ENCODE results near the gene PPEF2.
"Not testable (repeated sequence)": the region's sequence is repeated elsewhere in the genome, so short reads cannot be mapped to it uniquely, and the experiment has no call there.

Gene PPEF2, protein sequence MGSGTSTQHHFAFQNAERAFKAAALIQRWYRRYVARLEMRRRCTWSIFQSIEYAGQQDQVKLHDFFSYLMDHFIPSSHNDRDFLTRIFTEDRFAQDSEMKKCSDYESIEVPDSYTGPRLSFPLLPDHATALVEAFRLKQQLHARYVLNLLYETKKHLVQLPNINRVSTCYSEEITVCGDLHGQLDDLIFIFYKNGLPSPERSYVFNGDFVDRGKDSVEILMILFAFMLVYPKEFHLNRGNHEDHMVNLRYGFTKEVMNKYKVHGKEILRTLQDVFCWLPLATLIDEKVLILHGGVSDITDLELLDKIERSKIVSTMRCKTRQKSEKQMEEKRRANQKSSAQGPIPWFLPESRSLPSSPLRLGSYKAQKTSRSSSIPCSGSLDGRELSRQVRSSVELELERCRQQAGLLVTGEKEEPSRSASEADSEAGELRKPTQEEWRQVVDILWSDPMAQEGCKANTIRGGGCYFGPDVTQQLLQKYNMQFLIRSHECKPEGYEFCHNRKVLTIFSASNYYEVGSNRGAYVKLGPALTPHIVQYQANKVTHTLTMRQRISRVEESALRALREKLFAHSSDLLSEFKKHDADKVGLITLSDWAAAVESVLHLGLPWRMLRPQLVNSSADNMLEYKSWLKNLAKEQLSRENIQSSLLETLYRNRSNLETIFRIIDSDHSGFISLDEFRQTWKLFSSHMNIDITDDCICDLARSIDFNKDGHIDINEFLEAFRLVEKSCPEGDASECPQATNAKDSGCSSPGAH

DNA sequence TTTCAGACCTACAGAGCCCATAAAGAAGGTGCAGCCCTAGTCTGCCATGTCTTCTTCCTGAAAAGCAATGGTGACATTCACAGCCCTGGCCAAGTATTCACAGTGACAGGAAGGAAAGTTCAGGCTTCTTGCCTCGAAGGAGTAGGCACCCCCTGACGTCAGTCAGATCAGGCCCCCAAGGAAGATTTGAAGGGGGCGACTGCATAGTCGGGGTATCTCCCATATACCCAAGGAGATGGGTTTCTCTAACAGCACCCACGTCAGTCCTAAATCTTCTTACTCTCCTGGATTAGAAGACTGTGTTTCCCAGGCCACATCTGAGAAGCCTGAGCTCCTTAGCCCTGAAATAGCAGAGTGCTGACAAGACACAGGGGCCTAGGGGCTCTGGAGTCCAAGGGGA lies at the start of gene PPEF2:
PPEF2 (minus strand) TSS at position 101 of the 400 bp plus-strand sequence. CDS start 6,127 bp downstream, outside the sequence.
- Histone ChIP-seq H3K4me2 (peak within 1 kb of the TSS; percentile 72), H3K27ac (peak within 1 kb of the TSS; percentile 31; the same call in 1 of the 2 replicates)
- no peak for TF ChIP-seq Cebpa-rat (IDR thresholded peaks at IDR 0.05)

GRCh38 chr4:75950213-75950815 lies 48.1 kb upstream of the PPEF2 start:
- Histone ChIP-seq H3K4me2 (no peak overlapping the region), H3K27me3 (no peaks in the 10 kb centered on the region), H3K27ac (no peak overlapping the region), H3K4me3 (no peak overlapping the region), H4K20me1 (no peaks in the 10 kb centered on the region), H3K9me3 (no peaks in the 10 kb centered on the region), H3K4me1 (no peaks in the 10 kb centered on the region), H3K9ac (no peak overlapping the region), H3K36me3 (peaks cover 87% of the 10 kb centered on the region)
- no peak for TF ChIP-seq Cebpa-rat (IDR thresholded peaks at IDR 0.05)

More for the DNA sequence above, at the start of gene PPEF2:
- Histone ChIP-seq H3K27me3 (no peaks in the 10 kb centered on the region), H3K9ac (no peak within 1 kb of the TSS), H3K4me3 (no peak within 1 kb of the TSS), H3K36me3 (no peaks in the 10 kb centered on the region), H4K20me1 (no peaks in the 10 kb centered on the region), H3K9me3 (peaks cover 11% of the 10 kb centered on the region; the same call in 1 of the 2 replicates), H3K4me1 (peaks cover 28% of the 10 kb centered on the region)

GRCh38 chr4:75948822-75949444 lies 46.7 kb upstream of the PPEF2 start:
- Histone ChIP-seq H3K27me3 (no peaks in the 10 kb centered on the region), H3K4me3 (no peak overlapping the region), H3K4me1 (no peaks in the 10 kb centered on the region), H3K4me2 (no peak overlapping the region), H3K27ac (no peak overlapping the region), H3K9ac (no peak overlapping the region), H3K36me3 (peaks cover 76% of the 10 kb centered on the region), H4K20me1 (no peaks in the 10 kb centered on the region), H3K9me3 (no peaks in the 10 kb centered on the region)
- no peak for TF ChIP-seq Cebpa-rat (IDR thresholded peaks at IDR 0.05)

- peak within 1 kb of the TSS; percentile 89 for H3K4me3 ChIP-seq
- peak within 1 kb of the TSS; percentile 90 for H3K4me2 ChIP-seq
- H4K20me1 ChIP-seq, result no peaks in the 10 kb centered on the region
- H3K9ac ChIP-seq, result peak within 1 kb of the TSS; percentile 86
- H3K27ac ChIP-seq, result peak within 1 kb of the TSS; percentile 80
- TF ChIP-seq Cebpa-rat (IDR thresholded peaks at IDR 0.05), result no peak
- H3K27me3 ChIP-seq, result no peaks in the 10 kb centered on the region
- peaks cover 12% of the 10 kb centered on the region; the same call in 1 of the 2 replicates for H3K36me3 ChIP-seq
- peaks cover 45% of the 10 kb centered on the region for H3K4me1 ChIP-seq
- no peaks in the 10 kb centered on the region for H3K9me3 ChIP-seq
Observed at GRCh38 chr4:75940692-75941253, 38.5 kb upstream of the PPEF2 start, which contains the start of gene NAAA. Gene NAAA, minus strand, starts transcription at chr4:75941013. Its CDS starts 64 bp downstream, at chr4:75940949.

- H3K4me1 ChIP-seq, result peaks cover 45% of the 10 kb centered on the region
- peak overlapping the region; percentile 86 for H3K9ac ChIP-seq
- no peak for TF ChIP-seq Cebpa-rat (IDR thresholded peaks at IDR 0.05)
Observed at GRCh38 chr4:75939890-75940691, 37.8 kb upstream of the PPEF2 start.

GRCh38 chr4:75935628-75936027 lies 33.4 kb upstream of the PPEF2 start:
- H3K27ac ChIP-seq, result no peak overlapping the region
- TF ChIP-seq Cebpa-rat (IDR thresholded peaks at IDR 0.05), result no peak
- no peaks in the 10 kb centered on the region for H3K9me3 ChIP-seq

More at GRCh38 chr4:75939890-75940691, 37.8 kb upstream of the PPEF2 start:
- Histone ChIP-seq H3K27ac (peak overlapping the region; percentile 80), H3K36me3 (peaks cover 19% of the 10 kb centered on the region; the same call in 1 of the 2 replicates), H3K4me3 (peak overlapping the region; percentile 89), H3K9me3 (no peaks in the 10 kb centered on the region), H3K4me2 (peak overlapping the region; percentile 90), H4K20me1 (no peaks in the 10 kb centered on the region), H3K27me3 (no peaks in the 10 kb centered on the region)

DNA sequence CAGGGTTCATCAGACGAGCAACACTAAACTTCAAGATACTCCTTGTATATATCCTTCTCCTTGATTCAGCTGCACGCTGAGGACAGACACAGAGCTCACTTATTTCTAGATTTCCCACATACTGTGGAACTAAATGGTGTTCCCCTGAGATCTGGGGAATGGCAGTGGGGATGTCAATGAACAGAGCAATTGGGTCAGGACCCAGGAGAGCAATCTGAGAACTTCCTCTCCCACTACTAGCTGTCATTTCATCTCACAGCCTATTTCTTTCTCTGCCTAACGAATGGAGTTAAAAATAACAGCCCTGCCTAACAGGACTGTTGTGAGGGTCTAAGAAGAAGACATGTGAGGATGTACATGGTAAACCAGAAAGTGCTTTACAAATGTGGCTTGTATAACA lies 27.9 kb upstream of the PPEF2 start:
- Histone ChIP-seq H3K9me3 (no peaks in the 10 kb centered on the region), H3K27me3 (no peaks in the 10 kb centered on the region), H3K9ac (peak overlapping the region; percentile 38; the same call in 1 of the 2 replicates), H3K4me3 (no peak overlapping the region), H3K4me1 (peaks cover 42% of the 10 kb centered on the region), H4K20me1 (no peaks in the 10 kb centered on the region), H3K27ac (peak overlapping the region; percentile 63; the same call in 1 of the 2 replicates), H3K4me2 (peak overlapping the region; percentile 84), H3K36me3 (peaks cover 34% of the 10 kb centered on the region)
- no peak for TF ChIP-seq Cebpa-rat (IDR thresholded peaks at IDR 0.05)

More at GRCh38 chr4:75935628-75936027, 33.4 kb upstream of the PPEF2 start:
- H3K4me2 ChIP-seq, result no peak overlapping the region
- H3K4me1 ChIP-seq, result peaks cover 51% of the 10 kb centered on the region
- no peaks in the 10 kb centered on the region for H4K20me1 ChIP-seq
- peaks cover 27% of the 10 kb centered on the region for H3K36me3 ChIP-seq
- no peak overlapping the region for H3K9ac ChIP-seq
- no peak overlapping the region for H3K4me3 ChIP-seq
- H3K27me3 ChIP-seq, result no peaks in the 10 kb centered on the region

- peaks cover 32% of the 10 kb centered on the region for H3K4me1 ChIP-seq
- not testable (repeated sequence) for H4K20me1 ChIP-seq, H3K9me3 ChIP-seq, H3K4me3 ChIP-seq, H3K4me2 ChIP-seq, H3K9ac ChIP-seq, H3K27ac ChIP-seq, H3K27me3 ChIP-seq
- H3K36me3 ChIP-seq, result peaks cover 76% of the 10 kb centered on the region
Observed at GRCh38 chr4:75924916-75925315, 22.7 kb upstream of the PPEF2 start.
